BJ (cell line): ENCODE results near the gene CIZ1. TPM values are rescaled to one million over a fixed set of nuclear protein-coding genes. Genes with fewer than 3 reads are reported as not detected.

Source experiments
- CTCF ChIA-PET: fragments of 350-600 bp; formaldehyde crosslinking; extraction: SDS; loops from one replicate; lab custom pipeline; 2021; ENCODE audit warnings: antibody characterized with exemption, inconsistent platforms; lab: Yijun Ruan, JAX
- POLR2A ChIA-PET: fragments of 300-600 bp; sonication (Branson Sonifier 250); formaldehyde crosslinking; extraction: SDS; loops from one replicate; lab custom pipeline; 2021; ENCODE audit warnings: antibody characterized with exemption; lab: Charles Lee
- DNase-seq: peaks from one replicate; pipeline ENCODE4 v3.0.0-alpha.2; 2011; ENCODE audit warnings: low read depth
- H3K27me3 ChIP-seq: 2 replicates; pipeline ENCODE4 v1.6.0; 2011; ENCODE audit warnings: low read length; ENCODE audit not compliant: control insufficient read depth, insufficient read depth
- H3K36me3 ChIP-seq: 2 replicates; pipeline ENCODE4 v1.5.1; 2011; ENCODE audit warnings: low read length; ENCODE audit not compliant: control insufficient read depth, insufficient read depth
- H3K4me3 ChIP-seq: 2 replicates; pipeline ENCODE4 v1.5.1; 2011; ENCODE audit warnings: low read depth, mild to moderate bottlenecking, control low read depth, low read length
- polyA plus RNA-seq: library from polyadenylated mRNA; depleted of rRNA; stranded (reverse); fragments of >200 nt; gene quantifications from 2 replicates; pipeline ENCODE4 v1.2.3, GENCODE V29; 2011
- TF ChIP-seq, protein P1 (sequence below): IDR thresholded peaks from 2 replicates; pipeline ENCODE4 v1.5.1; 2011; ENCODE audit warnings: low read depth, mild to moderate bottlenecking, control low read depth, inconsistent platforms, low read length, moderate library complexity; ENCODE audit not compliant: insufficient read depth

Gene CIZ1
- polyA plus RNA-seq, 1 experiment, result 36.0 TPM

DNA sequence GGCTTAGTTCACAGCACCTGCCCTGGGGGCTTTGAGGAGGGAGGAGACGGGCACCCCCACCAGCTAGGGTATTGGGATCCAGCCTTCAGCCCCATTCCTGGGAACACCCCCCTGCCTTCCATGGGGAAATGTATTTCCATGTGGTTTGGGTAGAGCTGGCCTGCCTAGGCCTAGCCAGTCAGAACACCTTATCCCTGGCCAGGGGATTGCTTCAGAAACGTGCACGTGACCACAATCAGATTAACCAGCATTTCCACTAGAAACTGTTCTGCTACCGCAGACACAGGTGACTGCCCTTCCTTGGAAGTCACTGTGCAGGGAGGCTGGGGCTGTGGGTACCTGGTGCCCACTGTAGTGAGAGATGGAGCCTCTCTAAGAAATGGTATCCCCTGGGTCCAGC, 17.3 kb downstream of the CIZ1 start:
- POLR2A ChIA-PET, result no interaction called here
- CTCF ChIA-PET, result interaction anchor here (1.5 to 1.8 kb wide), 2 partner anchors 10 to 13 kb away, joined by 4 to 10 read pairs; no protein-coding TSS in a partner anchor
- no peak for DNase-seq
- Histone ChIP-seq H3K36me3 (peaks cover 34% of the 10 kb centered on the region), H3K27me3 (no peaks in the 10 kb centered on the region), H3K4me3 (no peak overlapping the region)
- TF ChIP-seq, protein P1, sequence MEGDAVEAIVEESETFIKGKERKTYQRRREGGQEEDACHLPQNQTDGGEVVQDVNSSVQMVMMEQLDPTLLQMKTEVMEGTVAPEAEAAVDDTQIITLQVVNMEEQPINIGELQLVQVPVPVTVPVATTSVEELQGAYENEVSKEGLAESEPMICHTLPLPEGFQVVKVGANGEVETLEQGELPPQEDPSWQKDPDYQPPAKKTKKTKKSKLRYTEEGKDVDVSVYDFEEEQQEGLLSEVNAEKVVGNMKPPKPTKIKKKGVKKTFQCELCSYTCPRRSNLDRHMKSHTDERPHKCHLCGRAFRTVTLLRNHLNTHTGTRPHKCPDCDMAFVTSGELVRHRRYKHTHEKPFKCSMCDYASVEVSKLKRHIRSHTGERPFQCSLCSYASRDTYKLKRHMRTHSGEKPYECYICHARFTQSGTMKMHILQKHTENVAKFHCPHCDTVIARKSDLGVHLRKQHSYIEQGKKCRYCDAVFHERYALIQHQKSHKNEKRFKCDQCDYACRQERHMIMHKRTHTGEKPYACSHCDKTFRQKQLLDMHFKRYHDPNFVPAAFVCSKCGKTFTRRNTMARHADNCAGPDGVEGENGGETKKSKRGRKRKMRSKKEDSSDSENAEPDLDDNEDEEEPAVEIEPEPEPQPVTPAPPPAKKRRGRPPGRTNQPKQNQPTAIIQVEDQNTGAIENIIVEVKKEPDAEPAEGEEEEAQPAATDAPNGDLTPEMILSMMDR, result no peak

DNA sequence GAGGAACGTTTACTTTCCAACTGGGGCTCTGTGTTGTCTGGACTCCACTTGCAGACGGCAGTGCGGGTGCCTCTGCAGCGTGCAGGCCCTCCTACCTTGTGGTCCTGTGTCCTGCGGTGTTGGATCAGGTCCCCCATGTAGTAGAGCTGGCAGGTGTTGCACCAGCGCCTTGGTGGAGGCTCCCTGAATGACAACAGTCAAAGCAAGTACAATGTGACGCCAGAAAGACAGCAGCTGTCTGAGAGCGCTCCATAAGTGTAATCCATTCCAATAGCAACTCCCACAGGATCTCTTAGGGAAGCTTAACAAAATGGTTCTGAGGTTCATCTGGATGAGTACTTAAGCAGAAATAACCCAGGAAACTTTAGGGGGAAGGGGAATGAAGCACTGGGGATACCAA, 21.4 kb downstream of the CIZ1 start:
- DNase-seq, result no peak
- TF ChIP-seq, protein P1, result no peak
- POLR2A ChIA-PET, result no interaction called here
- no peak overlapping the region for H3K4me3 ChIP-seq
- H3K27me3 ChIP-seq, result no peaks in the 10 kb centered on the region
- H3K36me3 ChIP-seq, result peaks cover 19% of the 10 kb centered on the region
- CTCF ChIA-PET, result interaction anchor here (0.6 to 1.3 kb wide), 2 partner anchors 45 to 271 kb away, joined by 3 read pairs; no protein-coding TSS in a partner anchor

DNA sequence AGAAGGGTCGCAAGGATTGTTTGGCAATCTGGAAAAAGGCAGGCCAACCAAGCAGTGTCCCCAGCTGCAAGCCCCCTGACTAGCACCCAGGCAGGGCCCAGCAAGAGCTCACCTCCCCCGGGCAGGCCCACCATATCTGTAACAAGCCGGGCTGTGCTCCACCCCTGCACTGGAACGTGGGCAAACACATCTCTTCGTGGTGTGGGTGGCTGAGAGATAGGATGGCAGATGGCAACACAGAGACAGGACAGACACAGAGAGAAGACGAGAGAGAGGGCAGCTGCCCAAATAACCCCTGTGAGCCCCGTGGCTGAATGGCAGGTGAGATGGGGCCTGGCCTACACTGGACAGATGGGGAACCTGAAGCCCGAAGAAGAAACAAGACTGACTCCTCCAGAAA, 21.9 kb downstream of the CIZ1 start:
- DNase-seq, result no peak
- H3K36me3 ChIP-seq, result peaks cover 19% of the 10 kb centered on the region
- H3K27me3 ChIP-seq, result no peaks in the 10 kb centered on the region
- H3K4me3 ChIP-seq, result no peak overlapping the region
- TF ChIP-seq, protein P1, result no peak
- ChIA-PET CTCF (interaction anchor here (0.5 to 0.7 kb wide), 2 partner anchors 11 to 152 kb away, joined by 3 to 5 read pairs; no protein-coding TSS in a partner anchor), POLR2A (no interaction called here)

DNA sequence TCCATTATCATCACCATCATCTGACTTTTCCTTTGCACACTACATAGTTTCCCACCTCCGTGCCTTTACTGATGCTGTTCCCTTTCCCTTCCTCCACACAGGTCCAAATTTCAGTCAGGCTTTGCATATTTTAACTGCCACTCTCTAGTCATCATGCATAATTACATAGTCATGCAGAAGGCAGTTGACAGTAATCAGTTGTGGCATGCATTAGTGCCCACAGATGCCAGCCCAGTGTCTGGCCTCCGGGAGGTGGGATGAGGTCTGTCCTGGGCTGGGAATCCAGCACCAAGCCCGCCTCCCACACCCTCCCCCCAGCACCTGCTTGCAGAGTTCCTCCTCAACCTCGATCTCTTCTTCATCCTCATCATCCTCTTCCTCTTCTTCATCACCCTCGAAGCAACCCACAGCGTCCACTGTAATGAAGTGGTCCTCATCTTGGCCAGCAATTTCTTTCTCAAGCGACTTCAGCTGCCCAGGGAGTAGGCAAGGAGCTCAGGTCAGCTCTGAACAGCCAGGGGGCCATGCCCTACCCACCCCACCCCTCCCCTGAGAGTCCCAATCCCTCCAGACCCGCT, 22.6 kb downstream of the CIZ1 start:
- H3K27me3 ChIP-seq, result no peaks in the 10 kb centered on the region
- POLR2A ChIA-PET, result no interaction called here
- H3K36me3 ChIP-seq, result peaks cover 22% of the 10 kb centered on the region
- no peak for DNase-seq
- no peak overlapping the region for H3K4me3 ChIP-seq
- CTCF ChIA-PET, result interaction anchor here (0.7 kb wide), 1 partner anchor 153 kb away, joined by 3 read pairs; no protein-coding TSS in a partner anchor
- TF ChIP-seq, protein P1, result no peak

DNA sequence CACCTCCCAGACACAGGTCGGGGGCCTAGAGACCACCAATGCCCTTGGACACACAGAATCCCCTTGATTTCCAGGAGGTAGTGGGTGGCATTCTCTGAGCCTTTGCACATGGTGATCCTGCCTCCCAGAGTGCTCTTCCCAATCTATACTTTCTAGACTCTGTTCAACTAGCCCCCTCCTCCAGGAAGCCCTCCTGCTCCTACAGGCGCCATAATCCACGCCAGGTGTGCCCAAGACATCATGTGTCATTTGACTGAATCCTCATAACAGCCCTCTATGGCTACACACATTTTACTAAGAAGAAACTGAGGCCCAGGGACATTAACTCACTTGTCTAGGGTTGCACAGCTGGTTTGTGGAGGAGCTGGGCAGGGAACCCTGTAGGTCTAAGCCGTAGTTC, 24.2 kb downstream of the CIZ1 start:
- POLR2A ChIA-PET, result no interaction called here
- H3K36me3 ChIP-seq, result peaks cover 35% of the 10 kb centered on the region
- no peaks in the 10 kb centered on the region for H3K27me3 ChIP-seq
- DNase-seq, result no peak
- CTCF ChIA-PET, result interaction anchor here (0.7 kb wide), 1 partner anchor 16 kb away, joined by 3 read pairs; no protein-coding TSS in a partner anchor
- TF ChIP-seq, protein P1, result no peak
- H3K4me3 ChIP-seq, result no peak overlapping the region
